OCI-LY7 (cell line): Measurements from ENCODE around the gene STMN3.
"Not testable (repeated sequence)": the region's sequence is repeated elsewhere in the genome, so short reads cannot be mapped to it uniquely, and the experiment has no call there.

Source experiments
- EZH2phosphoT487 ChIP-seq: fragments of 200-600 bp; sonication (generic); IDR thresholded peaks from 2 replicates; pipeline ENCODE4 v1.6.1; 2018; ENCODE audit warnings: low read depth, borderline replicate concordance, mild to moderate bottlenecking, mixed run types, antibody characterized with exemption, low read length, moderate library complexity, mixed read lengths
- TF ChIP-seq, protein P1 (sequence below): fragments of 200-600 bp; sonication (generic); conservative IDR thresholded peaks from 2 replicates; pipeline ENCODE4 v1.5.1; 2014; ENCODE audit warnings: mild to moderate bottlenecking, antibody characterized with exemption, low read length, moderate library complexity, mixed read lengths

- TF ChIP-seq, protein P1, sequence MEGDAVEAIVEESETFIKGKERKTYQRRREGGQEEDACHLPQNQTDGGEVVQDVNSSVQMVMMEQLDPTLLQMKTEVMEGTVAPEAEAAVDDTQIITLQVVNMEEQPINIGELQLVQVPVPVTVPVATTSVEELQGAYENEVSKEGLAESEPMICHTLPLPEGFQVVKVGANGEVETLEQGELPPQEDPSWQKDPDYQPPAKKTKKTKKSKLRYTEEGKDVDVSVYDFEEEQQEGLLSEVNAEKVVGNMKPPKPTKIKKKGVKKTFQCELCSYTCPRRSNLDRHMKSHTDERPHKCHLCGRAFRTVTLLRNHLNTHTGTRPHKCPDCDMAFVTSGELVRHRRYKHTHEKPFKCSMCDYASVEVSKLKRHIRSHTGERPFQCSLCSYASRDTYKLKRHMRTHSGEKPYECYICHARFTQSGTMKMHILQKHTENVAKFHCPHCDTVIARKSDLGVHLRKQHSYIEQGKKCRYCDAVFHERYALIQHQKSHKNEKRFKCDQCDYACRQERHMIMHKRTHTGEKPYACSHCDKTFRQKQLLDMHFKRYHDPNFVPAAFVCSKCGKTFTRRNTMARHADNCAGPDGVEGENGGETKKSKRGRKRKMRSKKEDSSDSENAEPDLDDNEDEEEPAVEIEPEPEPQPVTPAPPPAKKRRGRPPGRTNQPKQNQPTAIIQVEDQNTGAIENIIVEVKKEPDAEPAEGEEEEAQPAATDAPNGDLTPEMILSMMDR, result not testable (repeated sequence)
- not testable (repeated sequence) for TF ChIP-seq EZH2phosphoT487
Observed at GRCh38 chr20:63660174-63660573, 7.0 kb upstream of the STMN3 start.
